WTC11 (cell line): Measurements from ENCODE around the gene SPRR5. TPM values are rescaled to one million over a fixed set of nuclear protein-coding genes. Genes with fewer than 3 reads are reported as not detected.

ENCODE experiments used
- ATAC-seq: fragments of 200-7000 bp; cut with Tn5 transposase; 2 replicates; pipeline ENCODE4 v1.10.0; 2021; ENCODE audit warnings: mild to moderate bottlenecking, moderate library complexity
- CTCF ChIA-PET: fragments of 300-600 bp; sonication (Branson Sonifier 250); formaldehyde crosslinking; loops from one replicate; lab custom pipeline; 2021; ENCODE audit warnings: antibody characterized with exemption; lab: Charles Lee
- POLR2A ChIA-PET: fragments of 350-600 bp; sonication (Branson Sonifier 250); formaldehyde crosslinking; loops from one replicate; lab custom pipeline; 2021; ENCODE audit warnings: antibody characterized with exemption; lab: Charles Lee
- DNase-seq: peaks from one replicate; pipeline ENCODE4 v3.0.0; 2021; ENCODE audit warnings: low spot score
- H3K27ac Mint-ChIP-seq: 2 replicates; pipeline ENCODE4 v1.8.0; 2021; ENCODE audit warnings: mixed read lengths
- H3K27me3 Mint-ChIP-seq: 2 replicates; pipeline ENCODE4 v1.8.0; 2021; ENCODE audit warnings: low read depth, mild to moderate bottlenecking, moderate library complexity, mixed read lengths
- H3K36me3 Mint-ChIP-seq: 2 replicates; pipeline ENCODE4 v1.8.0; 2021; ENCODE audit warnings: mixed read lengths
- H3K4me1 Mint-ChIP-seq: 2 replicates; pipeline ENCODE4 v1.8.0; 2022; ENCODE audit warnings: mixed read lengths
- H3K4me3 Mint-ChIP-seq: 2 replicates; pipeline ENCODE4 v1.8.0; 2021; ENCODE audit warnings: mild to moderate bottlenecking, moderate library complexity, mixed read lengths
- H3K9me3 Mint-ChIP-seq: 2 replicates; pipeline ENCODE4 v1.8.0; 2021; ENCODE audit warnings: mixed read lengths
- AR ChIP-seq: fragments of 250-450 bp; sonication (Bioruptor Pico); IDR thresholded peaks from 2 replicates; pipeline ENCODE4 v1.9.0; 2021; ENCODE audit warnings: mild to moderate bottlenecking
- ATF6 ChIP-seq: sonication (generic); formaldehyde crosslinking; IDR thresholded peaks from 2 replicates; pipeline ENCODE4 v1.8.1; 2023; ENCODE audit warnings: mild to moderate bottlenecking, missing genetic modification reagents
- E2F1 ChIP-seq: sonication (generic); formaldehyde crosslinking; IDR thresholded peaks from 2 replicates; pipeline ENCODE4 v1.8.0; 2022; ENCODE audit warnings: mild to moderate bottlenecking, missing genetic modification reagents
- FOXJ3 ChIP-seq: sonication (generic); formaldehyde crosslinking; IDR thresholded peaks from 2 replicates; pipeline ENCODE4 v1.9.0; 2021; ENCODE audit warnings: missing genetic modification reagents, mild to moderate bottlenecking, borderline replicate concordance
- FOXP4 ChIP-seq: sonication (generic); formaldehyde crosslinking; IDR thresholded peaks from 2 replicates; pipeline ENCODE4 v1.8.0; 2022; ENCODE audit warnings: mild to moderate bottlenecking, missing genetic modification reagents
- GTF2I ChIP-seq: fragments of 250-450 bp; sonication (Bioruptor Pico); conservative IDR thresholded peaks from 2 replicates; pipeline ENCODE4 v1.4.0; 2021; ENCODE audit warnings: mild to moderate bottlenecking
- JAZF1 ChIP-seq: fragments of 250-450 bp; sonication (Bioruptor Pico); IDR thresholded peaks from 2 replicates; pipeline ENCODE4 v1.9.0; 2021; ENCODE audit warnings: moderate library complexity, mild to moderate bottlenecking, inconsistent platforms
- MAX ChIP-seq: sonication (generic); formaldehyde crosslinking; IDR thresholded peaks from 2 replicates; pipeline ENCODE4 v1.8.0; 2022; ENCODE audit warnings: mild to moderate bottlenecking, missing genetic modification reagents
- MLX ChIP-seq: sonication (generic); formaldehyde crosslinking; IDR thresholded peaks from 2 replicates; pipeline ENCODE4 v1.8.1; 2023; ENCODE audit warnings: mild to moderate bottlenecking, missing genetic modification reagents, moderate library complexity
- NR3C1 ChIP-seq: sonication (generic); formaldehyde crosslinking; conservative IDR thresholded peaks from 2 replicates; pipeline ENCODE4 v1.8.1; 2023; ENCODE audit warnings: low read depth, mild to moderate bottlenecking, missing genetic modification reagents
- PREB ChIP-seq: sonication (generic); formaldehyde crosslinking; IDR thresholded peaks from 2 replicates; pipeline ENCODE4 v1.8.1; 2022; ENCODE audit warnings: mild to moderate bottlenecking, missing genetic modification reagents, moderate library complexity, borderline replicate concordance
- RELA ChIP-seq: sonication (generic); formaldehyde crosslinking; IDR thresholded peaks from 2 replicates; pipeline ENCODE4 v1.8.1; 2022; ENCODE audit warnings: missing genetic modification reagents, mild to moderate bottlenecking, borderline replicate concordance
- ZBTB43 ChIP-seq: sonication (generic); formaldehyde crosslinking; IDR thresholded peaks from 2 replicates; pipeline ENCODE4 v1.8.1; 2023; ENCODE audit warnings: mild to moderate bottlenecking, missing genetic modification reagents
- ZMAT4 ChIP-seq: fragments of 250-450 bp; sonication (Bioruptor Pico); IDR thresholded peaks from 2 replicates; pipeline ENCODE4 v1.9.0; 2021; ENCODE audit warnings: mild to moderate bottlenecking
- ZNF121 ChIP-seq: sonication (generic); formaldehyde crosslinking; IDR thresholded peaks from 2 replicates; pipeline ENCODE4 v1.8.0; 2023; ENCODE audit warnings: missing genetic modification reagents
- ZNF219 ChIP-seq: sonication (generic); formaldehyde crosslinking; IDR thresholded peaks from 2 replicates; pipeline ENCODE4 v1.8.0; 2023; ENCODE audit warnings: missing genetic modification reagents, mild to moderate bottlenecking, borderline replicate concordance
- ZNF263 ChIP-seq: sonication (generic); formaldehyde crosslinking; IDR thresholded peaks from 2 replicates; pipeline ENCODE4 v1.8.1; 2022; ENCODE audit warnings: low read depth, mild to moderate bottlenecking, moderate library complexity, missing genetic modification reagents
- ZNF416 ChIP-seq: fragments of 250-450 bp; sonication (Bioruptor Pico); IDR thresholded peaks from 2 replicates; pipeline ENCODE4 v1.9.0; 2021; ENCODE audit warnings: mild to moderate bottlenecking, inconsistent platforms
- ZNF671 ChIP-seq: fragments of 250-450 bp; sonication (Bioruptor Pico); IDR thresholded peaks from 2 replicates; pipeline ENCODE4 v1.8.0; 2021; ENCODE audit warnings: mild to moderate bottlenecking
- total RNA-seq: library from RNA; stranded (reverse); gene quantifications from 3 replicates; pipeline ENCODE4 v1.2.3, GENCODE V29; 2021

The SPRR5 gene
- total RNA-seq, 1 experiment from 2014 or later = not detected

GRCh38 chr1:152902636-152903035, 44.4 kb upstream of the SPRR5 start (continued):
- TF ChIP-seq GTF2I (CRISPR knock-in tag) = no peak
- no peak for TF ChIP-seq FOXJ3 (CRISPR knock-in tag)
- TF ChIP-seq ZNF416 = no peak
- no peak for TF ChIP-seq MAX (CRISPR knock-in tag)

GRCh38 chr1:152904688-152905440, 42.1 kb upstream of the SPRR5 start:
- H3K27ac Mint-ChIP-seq = no peak overlapping the region
- DNase-seq = no peak
- H3K4me1 Mint-ChIP-seq = no peaks in the 10 kb centered on the region
- TF ChIP-seq ZNF219 (CRISPR knock-in tag) = no peak
- TF ChIP-seq NR3C1 (CRISPR knock-in tag) = no peak
- no peak for TF ChIP-seq PREB
- TF ChIP-seq, all 79 proteins: peak for 0
- no peak overlapping the region for H3K4me3 Mint-ChIP-seq
- H3K27me3 Mint-ChIP-seq = peaks cover under 1% of the 10 kb centered on the region; the same call in 1 of the 2 replicates
- ATAC-seq = no peak
- H3K9me3 Mint-ChIP-seq = peaks cover 8% of the 10 kb centered on the region
- POLR2A ChIA-PET = no interaction called here
- CTCF ChIA-PET = interaction anchor here (0.7 kb wide), 1 partner anchor 460 kb away, joined by 4 read pairs; no protein-coding TSS in a partner anchor
- peaks cover 3% of the 10 kb centered on the region; the same call in 1 of the 2 replicates for H3K36me3 Mint-ChIP-seq

- ChIA-PET CTCF (interaction anchor here (1.1 to 3.1 kb wide), 2 partner anchors 37 to 286 kb away, joined by 3 to 9 read pairs; no protein-coding TSS in a partner anchor), POLR2A (no interaction called here)
- Mint-ChIP-seq H3K27ac (no peak overlapping the region), H3K4me1 (no peaks in the 10 kb centered on the region), H3K9me3 (peaks cover 9% of the 10 kb centered on the region), H3K36me3 (peaks cover 4% of the 10 kb centered on the region; the same call in 1 of the 2 replicates), H3K4me3 (no peak overlapping the region), H3K27me3 (peaks cover 3% of the 10 kb centered on the region; the same call in 1 of the 2 replicates)
- DNase-seq = no peak
- ATAC-seq = no peak
- TF ChIP-seq ZNF121 (CRISPR knock-in tag) (no peak), FOXP4 (CRISPR knock-in tag) (no peak), AR (CRISPR knock-in tag) (no peak), ATF6 (no peak), E2F1 (CRISPR knock-in tag) (no peak), MLX (CRISPR knock-in tag) (no peak), FOXJ3 (CRISPR knock-in tag) (no peak), ZNF263 (CRISPR knock-in tag) (no peak), ZBTB43 (no peak), ZNF671 (CRISPR knock-in tag) (no peak), RELA (CRISPR knock-in tag) (no peak), JAZF1 (no peak), ZMAT4 (CRISPR knock-in tag) (no peak)
Measured at GRCh38 chr1:152906023-152906565, 40.9 kb upstream of the SPRR5 start.
